Measurements from ENCODE around the gene C1QL4. TPM values are rescaled to one million over a fixed set of nuclear protein-coding genes. Genes with fewer than 3 reads are reported as not detected.
"Not testable (repeated sequence)": the region's sequence is repeated elsewhere in the genome, so short reads cannot be mapped to it uniquely, and the experiment has no call there.

C1QL4 gene
- total RNA-seq, 1 donor from 2014 or later: 0.16 TPM

DNA sequence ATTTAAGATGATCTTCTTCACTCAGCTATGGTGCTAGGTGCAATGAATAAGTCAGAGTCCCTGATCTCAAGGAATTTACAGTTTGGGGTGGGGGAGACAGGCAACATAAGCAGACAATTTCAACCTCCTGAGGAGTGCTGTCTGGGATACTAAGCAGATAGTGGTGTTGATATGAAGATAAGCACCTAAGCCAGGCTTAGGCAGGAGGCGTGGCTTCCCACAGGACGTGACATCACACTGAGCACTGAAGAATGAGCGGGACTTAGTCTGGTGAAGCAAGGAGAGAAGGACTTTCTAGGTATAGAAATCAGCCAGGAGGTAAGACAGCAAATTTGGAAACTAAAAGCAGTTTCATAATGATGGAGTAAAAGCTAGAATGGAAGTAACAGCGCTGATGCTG is 35.2 kb downstream of the C1QL4 start:
- no peak for DNase-seq

DNA sequence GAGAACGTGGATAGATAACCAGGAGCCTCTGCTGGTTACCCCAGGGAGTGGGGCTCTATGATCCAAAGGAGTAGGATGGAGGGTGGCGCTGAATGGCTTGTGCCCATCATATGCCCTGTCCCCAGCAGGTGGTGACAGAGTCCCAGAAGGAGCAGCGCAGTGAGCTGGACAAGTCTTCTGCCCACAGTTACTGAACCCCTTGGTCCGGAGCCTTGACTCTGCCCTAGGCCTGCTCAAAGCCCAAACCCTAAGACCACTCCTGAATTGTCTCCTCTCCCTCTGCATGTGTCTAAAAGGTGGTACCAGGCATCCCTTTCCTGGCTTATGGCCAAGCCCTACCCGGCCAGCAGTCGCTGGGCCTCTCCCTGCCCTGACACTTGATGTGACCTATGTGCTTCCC is 38.8 kb downstream of the C1QL4 start:
- no peak for DNase-seq

DNA sequence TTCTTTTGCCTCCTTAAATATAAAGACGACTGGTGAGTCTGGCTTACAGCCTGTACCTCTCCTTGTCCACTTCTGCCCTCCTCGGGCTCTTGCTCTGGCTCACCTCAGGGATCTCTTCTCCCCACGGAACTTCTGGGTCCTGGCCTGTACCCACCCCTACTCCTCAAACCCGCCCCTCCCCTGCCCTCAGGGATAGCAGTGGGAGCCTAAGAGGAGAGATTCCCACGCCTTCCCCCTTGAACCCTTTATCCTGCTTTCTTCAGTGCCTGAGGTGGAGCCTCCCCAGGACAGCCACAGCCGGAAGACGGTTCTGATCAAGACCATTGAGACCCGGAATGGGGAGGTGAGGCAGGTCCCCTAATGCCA is 39.3 kb downstream of the C1QL4 start:
- DNase-seq: no peak

DNA sequence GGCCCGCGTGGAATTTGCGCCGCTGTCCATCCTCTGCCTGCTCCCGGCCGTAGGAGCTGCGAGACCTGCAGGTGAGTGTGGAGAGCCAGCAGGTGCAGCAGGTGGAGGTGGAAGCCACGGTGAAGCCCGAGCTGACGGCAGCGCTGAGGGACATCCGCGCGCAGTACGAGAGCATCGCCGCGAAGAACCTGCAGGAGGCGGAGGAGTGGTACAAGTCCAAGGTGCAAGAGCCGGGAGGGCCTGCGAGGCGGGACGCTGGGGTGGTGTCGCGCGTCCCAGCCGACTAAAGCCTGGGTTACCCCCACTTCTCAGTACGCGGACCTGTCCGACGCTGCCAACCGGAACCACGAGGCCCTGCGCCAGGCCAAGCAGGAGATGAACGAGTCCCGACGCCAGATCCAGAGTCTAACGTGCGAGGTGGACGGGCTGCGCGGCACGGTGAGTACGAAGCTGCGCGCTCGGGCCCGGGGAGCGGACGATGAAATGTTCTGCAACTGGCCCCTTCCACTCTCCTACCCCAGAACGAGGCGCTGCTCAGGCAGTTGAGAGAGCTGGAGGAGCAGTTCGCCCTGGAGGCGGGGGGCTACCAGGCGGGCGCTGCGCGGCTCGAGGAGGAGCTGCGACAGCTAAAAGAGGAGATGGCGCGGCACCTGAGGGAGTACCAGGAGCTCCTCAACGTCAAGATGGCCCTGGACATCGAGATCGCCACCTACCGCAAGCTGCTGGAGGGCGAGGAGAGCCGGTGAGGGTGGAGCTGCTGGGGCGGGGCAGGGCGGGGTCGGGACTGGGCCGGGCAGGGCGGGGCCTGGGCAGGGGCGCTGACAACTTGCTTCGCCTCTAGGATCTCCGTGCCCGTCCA is 39.9 kb downstream of the C1QL4 start:
- no peak for DNase-seq

DNA sequence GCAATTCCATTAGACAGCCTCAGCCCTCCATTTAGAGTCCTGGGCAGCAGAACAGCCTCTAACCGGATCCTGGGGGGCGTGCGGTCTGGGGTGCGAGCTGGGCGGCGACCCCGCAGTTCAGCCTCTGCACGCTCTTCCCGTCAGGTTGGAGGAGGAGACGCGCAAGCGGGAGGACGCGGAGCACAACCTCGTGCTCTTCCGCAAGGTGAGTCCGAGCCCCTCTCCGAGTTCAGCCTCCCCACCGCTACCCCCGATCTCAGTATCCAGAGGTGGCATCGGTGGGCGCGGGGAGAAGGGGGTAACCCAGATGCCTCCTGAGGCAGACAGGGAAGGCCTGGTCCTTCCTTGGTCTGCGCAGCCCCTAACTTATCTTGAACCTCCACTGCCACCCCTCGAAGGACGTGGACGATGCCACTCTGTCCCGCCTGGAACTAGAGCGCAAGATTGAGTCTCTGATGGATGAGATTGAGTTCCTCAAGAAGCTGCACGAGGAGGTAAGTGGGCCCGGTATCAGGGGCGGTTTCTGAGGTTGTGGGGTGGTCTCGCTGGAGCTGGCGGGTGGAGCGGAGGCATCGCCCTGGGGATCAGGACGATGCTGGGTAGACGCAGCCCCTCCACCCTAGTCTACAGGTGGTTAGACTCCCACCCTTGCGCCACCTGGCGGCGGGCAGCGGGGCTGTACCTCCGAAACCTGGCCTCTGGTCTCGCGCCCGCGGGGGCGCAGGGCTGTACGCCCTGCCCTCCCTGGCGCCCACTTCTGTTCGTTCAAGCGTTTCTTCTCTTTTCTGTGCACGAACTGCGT is 40.8 kb downstream of the C1QL4 start:
- no peak for DNase-seq

DNA sequence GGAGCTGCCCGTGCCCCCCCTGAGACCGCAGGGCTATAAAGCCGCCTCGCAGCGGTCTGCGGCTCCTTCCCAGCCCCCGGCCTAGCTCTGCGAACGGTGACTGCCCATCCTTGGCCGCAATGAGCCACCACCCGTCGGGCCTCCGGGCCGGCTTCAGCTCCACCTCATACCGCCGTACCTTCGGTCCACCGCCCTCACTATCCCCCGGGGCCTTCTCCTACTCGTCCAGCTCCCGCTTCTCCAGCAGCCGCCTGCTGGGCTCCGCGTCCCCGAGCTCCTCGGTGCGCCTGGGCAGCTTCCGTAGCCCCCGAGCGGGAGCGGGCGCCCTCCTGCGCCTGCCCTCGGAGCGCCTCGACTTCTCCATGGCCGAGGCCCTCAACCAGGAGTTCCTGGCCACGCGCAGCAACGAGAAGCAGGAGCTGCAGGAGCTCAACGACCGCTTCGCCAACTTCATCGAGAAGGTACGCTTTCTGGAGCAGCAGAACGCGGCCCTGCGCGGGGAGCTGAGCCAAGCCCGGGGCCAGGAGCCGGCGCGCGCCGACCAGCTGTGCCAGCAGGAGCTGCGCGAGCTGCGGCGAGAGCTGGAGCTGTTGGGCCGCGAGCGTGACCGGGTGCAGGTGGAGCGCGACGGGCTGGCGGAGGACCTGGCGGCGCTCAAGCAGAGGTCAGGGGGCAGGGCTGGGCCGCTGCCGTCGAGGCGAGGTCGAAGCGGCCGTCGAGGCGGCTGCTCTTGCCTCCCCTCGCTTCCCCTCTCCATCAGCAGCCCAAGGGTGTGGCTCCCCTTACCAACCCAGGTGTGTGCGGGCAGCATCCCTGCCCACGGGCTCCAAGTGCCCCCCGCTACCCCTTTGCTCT is 41.7 kb downstream of the C1QL4 start, which contains the start of gene PRPH:
PRPH (plus strand) TSS at position 66 of the 855 bp plus-strand sequence; CDS start at position 120, 54 bp downstream.
- no peak for DNase-seq

DNA sequence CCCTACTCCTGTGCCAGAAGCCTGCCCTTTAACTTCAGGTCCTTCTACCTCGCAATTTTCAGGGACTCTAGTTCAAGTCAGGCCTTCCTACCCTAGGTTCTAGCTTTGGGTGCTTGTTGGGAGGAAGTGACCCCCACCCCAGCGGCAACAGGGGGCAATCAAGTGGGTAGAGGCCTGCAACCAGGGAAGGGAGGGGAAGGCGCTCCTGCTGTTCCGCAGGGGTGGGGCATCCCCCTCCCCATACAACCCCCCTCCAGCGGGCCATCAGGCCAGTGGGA is 42.2 kb downstream of the C1QL4 start:
- DNase-seq: no peak

DNA sequence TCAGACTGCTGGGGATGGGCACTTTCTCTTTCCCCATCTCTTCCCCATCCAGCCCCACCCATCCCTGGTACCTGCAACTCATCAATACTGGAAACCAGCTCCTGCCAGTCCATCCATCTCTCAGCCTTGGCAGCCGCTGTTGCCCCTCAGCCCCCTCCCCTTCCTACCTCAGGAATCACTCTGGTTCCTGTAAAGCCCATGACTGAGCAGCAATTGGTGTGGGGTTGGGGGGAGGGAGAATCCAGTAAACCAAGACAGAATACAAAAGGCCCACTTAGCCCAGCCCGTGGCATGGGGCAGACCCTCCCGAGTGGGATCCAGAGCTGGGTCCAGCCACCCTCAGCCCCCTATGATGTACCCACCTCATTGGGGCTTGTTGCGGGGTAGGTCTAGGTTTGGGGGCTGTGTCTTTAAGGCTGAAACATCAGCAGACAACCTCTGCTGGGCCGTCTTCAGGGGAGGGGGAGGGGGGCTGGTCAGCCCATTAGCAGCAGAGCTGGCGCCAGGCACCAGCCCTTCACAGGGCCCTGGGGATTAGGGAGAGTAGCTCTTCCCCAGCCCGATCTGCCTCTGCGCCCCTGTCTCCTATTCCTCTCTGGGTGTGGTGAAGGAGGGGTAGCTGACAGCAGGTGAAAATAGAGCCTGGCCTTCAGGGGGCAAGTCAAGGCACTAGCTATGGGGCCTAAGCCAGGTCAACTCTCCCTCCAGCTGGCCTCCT is 42.7 kb downstream of the C1QL4 start:
- DNase-seq: no peak

DNA sequence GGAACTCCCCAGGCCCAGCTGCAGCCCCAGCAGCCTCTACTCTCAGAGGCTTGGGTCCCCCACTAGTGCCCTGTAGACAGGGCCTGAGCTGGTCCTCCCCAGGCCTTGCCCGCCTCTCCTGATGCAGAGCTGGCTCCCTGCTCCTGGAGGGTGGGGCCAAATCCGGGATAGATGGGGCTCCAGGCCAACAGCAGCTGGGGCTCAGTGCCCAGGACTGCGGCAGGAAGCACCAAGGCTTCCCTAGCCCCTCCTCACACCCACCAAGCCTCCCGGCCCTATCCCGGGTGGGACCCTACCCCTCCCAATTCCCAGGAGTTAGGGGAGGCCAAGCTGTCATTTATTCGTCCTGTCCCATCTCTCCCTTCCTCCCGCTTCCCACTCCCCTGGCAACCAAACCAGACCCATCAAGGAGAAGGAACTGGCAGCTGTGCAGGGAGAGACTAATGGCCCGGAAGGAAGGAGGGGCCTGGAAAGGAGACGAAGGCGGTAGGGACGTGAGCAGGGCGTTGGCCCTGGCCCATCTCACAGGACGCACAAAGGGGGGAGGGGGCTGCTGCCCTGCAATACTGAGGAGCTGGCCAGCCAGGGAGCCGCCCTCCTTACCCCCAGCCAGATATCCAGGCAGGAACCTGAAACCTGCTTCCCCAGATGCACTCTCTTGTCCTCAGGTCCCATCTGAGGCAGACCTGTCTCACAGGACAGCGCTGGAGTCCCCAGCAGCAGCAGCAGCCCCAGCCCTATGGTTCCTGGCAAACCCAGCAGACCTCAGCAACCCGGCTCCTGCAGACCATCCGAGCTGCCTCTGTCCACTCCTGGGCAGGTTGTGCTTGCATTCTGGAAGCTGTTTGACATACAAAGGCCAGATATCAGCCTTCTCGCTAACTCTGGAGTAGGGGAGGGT is 43.7 kb downstream of the C1QL4 start:
- DNase-seq: no peak

DNA sequence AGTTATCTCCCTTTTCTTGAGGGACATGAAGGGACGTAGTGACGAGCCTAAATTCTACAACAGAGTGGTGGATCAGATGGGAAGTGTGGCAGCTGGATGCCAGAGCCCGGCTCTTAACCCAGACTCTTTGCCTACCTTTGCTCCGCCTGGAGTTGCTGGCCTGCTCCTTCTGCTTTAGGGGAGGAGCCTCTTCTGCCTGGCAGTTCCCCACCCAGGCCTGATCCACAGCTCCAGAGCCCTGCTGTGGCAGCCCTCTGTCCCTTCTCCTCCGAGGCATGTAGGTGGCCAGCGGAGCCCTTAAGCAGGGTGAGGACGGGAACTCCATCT is 44.3 kb downstream of the C1QL4 start:
- DNase-seq: no peak

DNA sequence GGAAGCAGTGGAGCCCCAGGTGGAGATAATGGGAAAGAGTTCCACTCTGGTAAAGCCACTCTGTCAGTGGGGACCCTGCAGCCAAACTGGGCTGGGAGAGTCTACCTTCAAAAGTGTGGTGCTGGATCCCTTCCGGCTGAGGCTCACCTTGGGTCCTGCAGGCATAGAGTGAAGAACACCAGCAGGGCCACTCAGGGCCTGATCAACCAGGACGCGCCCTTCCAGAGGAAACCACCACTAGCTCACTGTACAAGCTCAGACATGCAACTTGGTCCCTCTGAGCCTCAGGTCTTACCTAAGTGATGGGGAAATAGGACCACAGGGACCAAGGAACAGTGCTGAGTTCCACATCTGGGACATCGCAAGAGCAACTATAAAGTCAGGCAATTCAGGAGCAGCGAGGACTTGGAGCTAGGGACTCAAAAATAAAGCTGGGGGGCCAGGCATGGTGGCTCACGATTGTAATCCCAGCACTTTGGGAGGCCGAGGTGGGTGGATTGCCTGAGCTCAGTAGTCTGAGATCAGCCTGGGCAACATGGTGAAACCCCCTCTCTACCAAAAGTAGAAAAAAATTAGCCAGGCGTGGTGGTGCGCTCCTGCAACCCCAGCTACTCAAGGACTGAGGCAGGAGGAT is 47.9 kb downstream of the C1QL4 start:
- no peak for DNase-seq

DNA sequence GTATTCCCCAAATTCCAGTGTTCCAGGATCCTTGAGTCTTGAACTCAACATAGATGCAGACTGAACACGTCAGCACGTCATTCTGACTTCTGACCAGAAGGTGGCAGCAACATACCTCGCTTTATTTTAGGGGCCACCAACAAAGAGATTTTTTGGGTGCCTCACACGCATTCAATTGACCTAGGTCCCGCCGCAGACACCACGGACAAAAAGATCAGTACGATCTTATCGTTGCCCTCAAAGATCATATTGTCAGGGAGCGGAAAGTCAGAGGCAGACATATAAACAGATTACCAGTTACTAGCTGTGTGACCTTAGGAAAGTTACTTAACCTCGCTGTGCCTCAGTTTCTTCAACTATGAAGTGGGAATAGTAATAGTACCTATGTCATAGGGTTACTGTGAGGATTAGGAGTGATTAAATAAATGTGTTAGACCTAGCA is 48.6 kb downstream of the C1QL4 start:
- DNase-seq: peak; percentile 7

DNA sequence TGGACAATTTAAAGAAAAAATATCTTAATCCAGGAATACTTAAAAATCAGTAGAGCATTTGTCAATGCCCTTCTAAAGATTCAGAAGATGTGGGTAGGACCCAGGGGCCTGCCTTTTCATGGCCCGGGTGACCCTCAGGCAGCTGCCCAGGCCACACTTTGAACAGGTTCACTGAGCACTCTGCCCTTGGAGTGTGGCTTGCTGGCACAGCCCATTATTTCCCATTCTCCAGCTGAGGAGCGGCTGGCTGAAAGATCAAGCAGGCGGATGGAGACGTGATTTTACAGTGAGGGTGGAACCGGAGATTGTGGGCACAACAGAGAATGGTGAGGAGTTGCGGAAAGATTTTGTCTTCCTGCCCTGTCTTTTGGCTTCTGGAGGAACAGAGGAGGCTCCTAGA is 49.1 kb downstream of the C1QL4 start:
- no peak for DNase-seq

DNA sequence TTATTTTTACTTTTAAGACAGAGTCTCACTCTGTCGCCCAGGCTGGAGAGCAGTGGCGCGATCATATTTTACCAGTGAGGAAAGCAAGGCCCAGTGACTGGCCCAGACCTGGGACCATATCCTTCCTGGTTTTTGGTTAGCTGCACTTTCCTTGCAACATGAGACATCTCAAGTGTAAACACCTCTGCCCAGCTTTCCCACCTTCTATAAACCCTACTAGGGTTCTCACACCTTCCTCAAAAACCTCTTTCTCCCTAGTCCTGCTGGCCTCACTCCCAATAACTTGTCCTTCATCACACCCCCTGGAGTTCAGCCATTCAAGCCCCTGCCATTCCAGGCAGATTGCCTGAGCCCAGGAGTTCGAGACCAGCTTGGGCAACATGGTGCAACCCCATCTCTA is 52.3 kb downstream of the C1QL4 start:
- DNase-seq: no peak

DNA sequence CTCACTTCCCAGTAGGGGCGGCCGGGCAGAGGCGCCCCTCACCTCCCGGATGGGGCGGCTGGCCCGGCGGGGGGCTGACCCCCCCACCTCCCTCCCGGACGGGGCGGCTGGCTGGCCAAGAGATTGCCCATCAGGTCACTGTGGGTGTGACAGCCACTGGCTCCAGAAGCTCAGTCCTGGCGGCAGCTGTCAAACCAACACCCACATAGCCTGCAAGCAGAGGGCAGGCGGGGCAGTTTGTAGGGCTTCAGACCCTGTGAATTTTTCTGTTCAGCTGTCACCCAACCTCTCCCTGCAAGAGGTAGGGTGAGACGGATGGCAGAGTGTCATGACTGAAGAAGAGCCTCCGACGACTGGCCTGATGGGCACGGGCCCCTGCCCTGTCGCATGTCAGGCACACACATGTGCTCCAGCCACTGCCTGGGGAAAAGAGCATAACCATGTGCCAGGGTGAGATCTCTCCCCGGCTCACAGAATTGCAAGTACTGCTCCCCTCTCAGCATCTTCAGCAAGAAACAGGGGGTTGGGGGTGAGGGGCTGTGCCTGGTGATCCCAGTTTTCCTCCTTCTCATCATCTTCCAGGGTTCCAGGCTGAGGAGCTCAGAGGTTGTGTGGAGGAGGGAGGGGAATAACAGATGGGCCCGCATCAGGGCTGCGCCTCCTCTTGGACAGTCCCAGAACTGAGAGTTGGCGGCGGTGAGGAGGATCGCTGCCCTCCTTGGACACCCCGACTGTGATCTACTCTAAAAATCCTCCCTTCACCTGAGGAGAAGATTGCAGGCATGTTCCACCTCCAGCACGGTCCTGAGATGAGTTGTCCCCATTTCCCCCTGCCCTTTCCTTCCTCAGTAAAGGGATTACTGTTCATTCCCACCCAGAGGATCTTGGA is 53.2 kb downstream of the C1QL4 start:
- DNase-seq: no peak

DNA sequence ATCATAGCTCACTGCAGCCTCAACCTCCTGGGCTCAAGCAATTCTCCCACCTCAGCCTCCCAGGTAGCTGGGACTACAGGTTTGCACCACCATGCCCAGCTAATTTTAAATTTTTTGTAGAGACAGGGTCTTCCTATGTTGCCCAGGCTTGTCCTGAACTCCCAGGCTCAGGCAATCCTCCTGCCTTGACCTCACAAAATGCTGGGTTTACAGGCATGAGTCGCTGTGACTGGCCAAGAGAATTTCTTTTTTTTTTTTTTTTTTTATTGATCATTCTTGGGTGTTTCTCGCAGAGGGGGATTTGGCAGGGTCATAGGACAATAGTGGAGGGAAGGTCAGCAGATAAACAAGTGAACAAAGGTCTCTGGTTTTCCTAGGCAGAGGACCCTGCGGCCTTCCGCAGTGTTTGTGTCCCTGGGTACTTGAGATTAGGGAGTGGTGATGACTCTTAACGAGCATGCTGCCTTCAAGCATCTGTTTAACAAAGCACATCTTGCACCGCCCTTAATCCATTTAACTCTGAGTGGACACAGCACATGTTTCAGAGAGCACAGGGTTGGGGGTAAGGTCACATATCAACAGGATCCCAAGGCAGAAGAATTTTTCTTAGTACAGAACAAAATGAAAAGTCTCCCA is 54.1 kb downstream of the C1QL4 start:
- DNase-seq: not testable (repeated sequence)
